Cardiac muscle cell (in vitro differentiated cells and primary cell): ENCODE data around the gene SH3BP4. TPM values are rescaled to one million over a fixed set of nuclear protein-coding genes. Genes with fewer than 3 reads are reported as not detected.

Experiments used
- DNase-seq, 2 donors: peaks; one replicate each; pipeline versions ENCODE4 v3.0.0 to v3.0.0-alpha.2; 2010 to 2017; ENCODE audit warnings: low read depth in 1 of 2, low spot score in 1 of 2
- H3K27ac ChIP-seq: fragments of 200-600 bp; sonication (generic); 2 replicates; pipeline ENCODE4 v1.5.1; 2016
- H3K27me3 ChIP-seq: fragments of 200-600 bp; sonication (generic); 2 replicates; pipeline ENCODE4 v1.6.0; 2016; ENCODE audit warnings: control low read depth
- H3K36me3 ChIP-seq: fragments of 200-600 bp; sonication (generic); 2 replicates; pipeline ENCODE4 v1.5.1; 2016; ENCODE audit warnings: control low read depth
- H3K4me1 ChIP-seq: fragments of 200-600 bp; sonication (generic); 2 replicates; pipeline ENCODE4 v1.8.1; 2017; ENCODE audit warnings: low read depth, mild to moderate bottlenecking, mixed run types
- H3K4me3 ChIP-seq: fragments of 200-600 bp; sonication (generic); 2 replicates; pipeline ENCODE4 v1.5.1; 2016; ENCODE audit warnings: mild to moderate bottlenecking
- H3K9me3 ChIP-seq: fragments of 200-600 bp; sonication (generic); 2 replicates; pipeline ENCODE4 v1.5.1; 2017; ENCODE audit warnings: low read depth, mild to moderate bottlenecking, control low read depth
- CTCF ChIP-seq: IDR thresholded peaks from 2 replicates; pipeline ENCODE4 v1.5.1; 2012; ENCODE audit warnings: low read depth, mild to moderate bottlenecking, low read length
- polyA plus RNA-seq: library from polyadenylated mRNA; unstranded; fragments of >200 nt; fragmentation: Nextera tagmentation; extraction: Ambion mirVana; gene quantifications from 2 replicates; pipeline ENCODE4 v1.2.1, GENCODE V29; 2016
- total RNA-seq: library from RNA; depleted of rRNA; stranded (reverse); fragments of >200 nt; gene quantifications from 2 replicates; pipeline ENCODE4 v1.2.3, GENCODE V29; 2016

Gene SH3BP4
- total and polyA plus RNA-seq, 2 experiments from 2014 or later: 35.8 to 71.3 TPM

- H3K4me1 ChIP-seq: no peaks in the 10 kb centered on the region
- peak overlapping the region; percentile 24 for H3K27ac ChIP-seq
- H3K4me3 ChIP-seq: no peak overlapping the region
- no peaks in the 10 kb centered on the region for H3K27me3 ChIP-seq
- H3K9me3 ChIP-seq: no peaks in the 10 kb centered on the region
- peak in 1 of 2 donors; percentile 62 for DNase-seq
- no peaks in the 10 kb centered on the region for H3K36me3 ChIP-seq
- no peak for TF ChIP-seq CTCF
Observed at GRCh38 chr2:234935311-234935710, 16.5 kb upstream of the SH3BP4 start.

- Histone ChIP-seq H3K27me3 (no peaks in the 10 kb centered on the region), H3K4me1 (no peaks in the 10 kb centered on the region), H3K36me3 (no peaks in the 10 kb centered on the region), H3K9me3 (no peaks in the 10 kb centered on the region), H3K27ac (no peak overlapping the region), H3K4me3 (no peak overlapping the region)
- no peak for DNase-seq
- no peak for TF ChIP-seq CTCF
Observed at GRCh38 chr2:234939576-234939975, 12.2 kb upstream of the SH3BP4 start.

- no peak for TF ChIP-seq CTCF
- Histone ChIP-seq H3K27me3 (no peaks in the 10 kb centered on the region), H3K36me3 (no peaks in the 10 kb centered on the region), H3K27ac (no peak overlapping the region), H3K9me3 (no peaks in the 10 kb centered on the region), H3K4me1 (no peaks in the 10 kb centered on the region), H3K4me3 (no peak overlapping the region)
- no peak for DNase-seq
Observed at GRCh38 chr2:234939996-234940395, 11.8 kb upstream of the SH3BP4 start.

GRCh38 chr2:234940527-234940926 lies 11.3 kb upstream of the SH3BP4 start:
- Histone ChIP-seq H3K27me3 (no peaks in the 10 kb centered on the region), H3K27ac (no peak overlapping the region), H3K4me1 (no peaks in the 10 kb centered on the region), H3K9me3 (no peaks in the 10 kb centered on the region), H3K4me3 (no peak overlapping the region), H3K36me3 (no peaks in the 10 kb centered on the region)
- no peak for TF ChIP-seq CTCF
- DNase-seq: no peak

- no peak for TF ChIP-seq CTCF
- no peaks in the 10 kb centered on the region for H3K36me3 ChIP-seq
- H3K27ac ChIP-seq: no peak overlapping the region
- no peak overlapping the region for H3K4me3 ChIP-seq
- no peaks in the 10 kb centered on the region for H3K27me3 ChIP-seq
- no peak for DNase-seq
- no peaks in the 10 kb centered on the region for H3K4me1 ChIP-seq
- no peaks in the 10 kb centered on the region for H3K9me3 ChIP-seq
Observed at GRCh38 chr2:234945339-234945873, 6.4 kb upstream of the SH3BP4 start.

- no peak for TF ChIP-seq CTCF
- DNase-seq: no peak
Observed at GRCh38 chr2:234947556-234947955, 4.3 kb upstream of the SH3BP4 start.

More at GRCh38 chr2:234947556-234947955, 4.3 kb upstream of the SH3BP4 start:
- Histone ChIP-seq H3K27ac (no peak overlapping the region), H3K27me3 (no peaks in the 10 kb centered on the region), H3K4me3 (no peak overlapping the region), H3K9me3 (no peaks in the 10 kb centered on the region), H3K36me3 (no peaks in the 10 kb centered on the region), H3K4me1 (no peaks in the 10 kb centered on the region)
